ENCODE data around the gene NCOA1.

NCOA1 gene

DNA sequence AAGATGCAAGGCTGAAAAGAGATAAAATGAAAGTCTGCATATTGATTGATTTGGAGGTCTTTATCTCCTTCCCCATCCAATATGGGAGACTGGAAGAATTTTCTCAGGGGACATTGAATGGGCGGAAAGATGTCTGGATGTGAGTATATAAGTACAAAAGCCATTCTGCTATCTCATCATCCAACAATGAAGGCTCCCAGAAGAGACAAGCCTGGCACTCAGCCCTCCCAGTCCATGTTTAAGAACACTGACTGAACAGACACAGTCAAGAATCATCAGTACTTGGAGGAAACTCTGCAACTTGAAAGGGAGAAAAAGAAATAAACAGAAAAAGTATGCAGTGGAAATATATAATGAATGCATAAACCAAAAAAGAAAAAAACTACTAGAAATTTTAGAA is 221.2 kb downstream of the NCOA1 start:
- no peak overlapping the region for H3K4me3 ChIP-seq (ENCODE audit: low read depth in 1 of 5, low read length in 5 of 5)
- no peak overlapping the region for H3K9ac ChIP-seq (ENCODE audit: low read length in 5 of 5)
- H3K4me1 ChIP-seq (ENCODE audit: control insufficient read depth in 5 of 5, insufficient read depth in 5 of 5, low read length in 5 of 5): peaks cover 0 to 13% (median 0%) of the 10 kb centered on the region in 5 donors
- H3K9me3 ChIP-seq (ENCODE audit: control insufficient read depth in 5 of 5, low read length in 5 of 5): no peaks in the 10 kb centered on the region
- H3K36me3 ChIP-seq (ENCODE audit: control insufficient read depth in 5 of 5, insufficient read depth in 5 of 5, low read length in 5 of 5): peaks cover 16 to 36% (median 20%) of the 10 kb centered on the region in 5 donors
- no peak overlapping the region for H3K27ac ChIP-seq (ENCODE audit: low read depth, low read length)
- H3K27me3 ChIP-seq (ENCODE audit: control insufficient read depth in 5 of 5, insufficient read depth in 4 of 5, low read length in 5 of 5): no peaks in the 10 kb centered on the region

DNA sequence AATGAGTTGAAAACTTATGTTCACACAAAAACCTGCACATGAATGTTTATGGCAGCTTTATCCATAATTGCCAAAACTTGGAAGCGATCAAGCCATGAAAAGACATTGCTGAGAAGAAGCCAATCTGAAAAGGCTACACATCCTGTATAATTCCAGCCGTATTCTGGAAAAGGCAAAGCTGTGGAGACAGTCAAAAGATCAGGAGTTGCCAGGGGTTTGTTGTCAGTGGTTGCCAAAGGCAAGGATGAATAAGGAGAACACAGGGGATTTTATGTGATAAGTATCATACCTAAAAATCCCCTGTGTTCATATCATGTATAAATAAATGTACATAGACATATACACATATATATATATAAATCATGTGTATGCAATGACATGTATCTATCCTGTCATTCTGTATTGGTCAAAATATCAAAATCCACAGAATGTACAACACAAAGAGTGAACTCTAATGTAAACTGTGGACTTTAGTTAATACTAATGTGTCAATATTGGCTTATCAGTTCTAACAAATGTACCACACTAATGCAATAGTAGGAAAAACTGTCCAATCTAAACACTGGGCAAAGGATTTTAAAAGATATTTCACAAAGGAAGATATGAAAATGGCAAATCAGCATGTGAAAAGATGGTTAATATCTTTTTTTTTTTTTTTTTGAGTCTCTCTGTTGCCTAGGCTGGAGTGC is 226.4 kb downstream of the NCOA1 start:
- H3K4me3 ChIP-seq (ENCODE audit: low read depth in 1 of 5, low read length in 5 of 5): no peak overlapping the region
- H3K27ac ChIP-seq (ENCODE audit: low read depth, low read length): no peak overlapping the region
- no peaks in the 10 kb centered on the region for H3K27me3 ChIP-seq (ENCODE audit: control insufficient read depth in 5 of 5, insufficient read depth in 4 of 5, low read length in 5 of 5)
- H3K36me3 ChIP-seq (ENCODE audit: control insufficient read depth in 5 of 5, insufficient read depth in 5 of 5, low read length in 5 of 5): peaks cover 0 to 21% (median 12%) of the 10 kb centered on the region in 5 donors
- no peaks in the 10 kb centered on the region for H3K9me3 ChIP-seq (ENCODE audit: control insufficient read depth in 5 of 5, low read length in 5 of 5)
- H3K9ac ChIP-seq (ENCODE audit: low read length in 5 of 5): no peak overlapping the region
- H3K4me1 ChIP-seq (ENCODE audit: control insufficient read depth in 5 of 5, insufficient read depth in 5 of 5, low read length in 5 of 5): peaks cover 3 to 18% (median 12%) of the 10 kb centered on the region in 5 donors

DNA sequence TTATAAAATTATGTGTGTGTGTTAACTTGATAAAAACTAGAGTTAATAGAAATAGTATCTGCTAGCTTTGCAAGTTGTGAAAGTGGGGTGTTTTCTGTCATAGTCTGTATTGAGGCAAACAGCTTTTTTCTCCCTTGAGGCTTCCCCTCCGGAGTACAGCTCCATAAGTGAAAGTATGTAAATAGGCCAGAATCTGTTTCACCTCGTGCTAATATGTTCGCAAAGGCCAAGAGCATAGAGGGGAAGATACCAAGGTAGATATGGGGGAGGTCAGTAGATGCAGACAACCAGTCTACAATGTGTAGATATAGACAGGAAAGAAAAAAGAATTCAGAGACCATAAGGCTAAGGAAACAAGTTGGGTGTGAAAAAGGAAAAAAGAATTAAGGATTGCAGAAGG is 229.3 kb downstream of the NCOA1 start:
- Histone ChIP-seq H3K27ac (ENCODE audit: low read depth, low read length) (peak overlapping the region; percentile 93), H3K4me3 (ENCODE audit: low read depth in 1 of 5, low read length in 5 of 5) (no peak overlapping the region), H3K27me3 (ENCODE audit: control insufficient read depth in 5 of 5, insufficient read depth in 4 of 5, low read length in 5 of 5) (no peaks in the 10 kb centered on the region), H3K9me3 (ENCODE audit: control insufficient read depth in 5 of 5, low read length in 5 of 5) (no peaks in the 10 kb centered on the region), H3K4me1 (ENCODE audit: control insufficient read depth in 5 of 5, insufficient read depth in 5 of 5, low read length in 5 of 5) (peaks cover 3 to 22% (median 14%) of the 10 kb centered on the region in 5 donors), H3K36me3 (ENCODE audit: control insufficient read depth in 5 of 5, insufficient read depth in 5 of 5, low read length in 5 of 5) (peaks cover 0 to 14% (median 3%) of the 10 kb centered on the region in 5 donors), H3K9ac (ENCODE audit: low read length in 5 of 5) (no peak overlapping the region)

DNA sequence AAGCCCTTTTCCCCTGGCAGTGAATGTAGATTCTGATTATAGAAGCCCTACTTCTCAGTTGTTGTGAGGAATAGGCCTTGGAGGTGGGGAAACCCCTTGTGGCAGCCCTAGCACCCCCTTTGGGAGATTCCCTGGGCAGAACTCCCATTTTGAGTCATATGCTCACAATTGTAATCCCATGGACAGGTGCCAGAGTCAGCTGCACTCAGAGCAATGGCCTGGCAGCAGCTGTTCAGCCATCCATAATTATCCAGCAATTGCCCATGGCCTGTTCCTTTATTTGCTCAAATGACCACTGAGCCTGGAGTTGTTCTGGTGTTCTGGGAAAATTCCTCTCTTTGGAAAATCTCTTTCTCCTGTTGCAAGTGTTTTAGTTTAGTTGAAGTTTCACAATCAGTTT is 230.4 kb downstream of the NCOA1 start:
- no peaks in the 10 kb centered on the region for H3K9me3 ChIP-seq (ENCODE audit: control insufficient read depth in 5 of 5, low read length in 5 of 5)
- peak overlapping the region in 1 of 5 donors; percentile 40 for H3K9ac ChIP-seq (ENCODE audit: low read length in 5 of 5)
- H3K27me3 ChIP-seq (ENCODE audit: control insufficient read depth in 5 of 5, insufficient read depth in 4 of 5, low read length in 5 of 5): no peaks in the 10 kb centered on the region
- no peak overlapping the region for H3K4me3 ChIP-seq (ENCODE audit: low read depth in 1 of 5, low read length in 5 of 5)
- peaks cover 3 to 22% (median 14%) of the 10 kb centered on the region in 5 donors for H3K4me1 ChIP-seq (ENCODE audit: control insufficient read depth in 5 of 5, insufficient read depth in 5 of 5, low read length in 5 of 5)
- peaks cover 0 to 14% (median 3%) of the 10 kb centered on the region in 5 donors for H3K36me3 ChIP-seq (ENCODE audit: control insufficient read depth in 5 of 5, insufficient read depth in 5 of 5, low read length in 5 of 5)
- peak overlapping the region; percentile 93 for H3K27ac ChIP-seq (ENCODE audit: low read depth, low read length)

DNA sequence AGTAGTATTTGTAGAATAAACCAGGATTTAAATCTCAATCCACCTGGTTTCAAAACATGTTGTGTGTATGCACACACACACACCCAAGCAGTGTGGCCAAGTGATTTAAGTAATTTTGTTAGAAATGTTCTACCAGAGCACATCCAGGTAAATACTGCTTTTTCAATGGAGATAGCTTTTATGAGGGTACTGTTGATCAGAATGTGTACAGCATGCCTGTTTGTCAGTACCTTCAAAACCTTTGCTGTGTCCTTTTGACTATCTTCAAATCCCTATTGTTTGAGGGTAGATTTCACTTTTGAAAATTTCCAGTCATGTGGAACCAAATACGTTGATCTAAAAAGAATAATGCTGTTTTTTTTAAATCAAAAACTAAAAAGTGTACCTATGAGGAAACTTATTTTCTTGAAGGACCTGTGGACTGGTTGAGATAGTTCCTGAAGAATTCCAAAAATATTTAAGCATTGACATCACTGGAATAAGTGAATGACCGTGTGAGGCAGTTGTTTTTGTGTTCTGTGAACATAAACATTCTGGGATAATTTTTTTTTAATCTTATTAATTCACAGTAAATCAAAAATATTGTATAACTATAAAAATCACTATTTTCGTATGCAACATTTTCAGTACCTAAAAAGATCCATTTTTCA is 231.2 kb downstream of the NCOA1 start:
- Histone ChIP-seq H3K9me3 (ENCODE audit: control insufficient read depth in 5 of 5, low read length in 5 of 5) (no peaks in the 10 kb centered on the region), H3K4me3 (ENCODE audit: low read depth in 1 of 5, low read length in 5 of 5) (no peak overlapping the region), H3K27me3 (ENCODE audit: control insufficient read depth in 5 of 5, insufficient read depth in 4 of 5, low read length in 5 of 5) (no peaks in the 10 kb centered on the region), H3K36me3 (ENCODE audit: control insufficient read depth in 5 of 5, insufficient read depth in 5 of 5, low read length in 5 of 5) (peaks cover 0 to 12% (median 6%) of the 10 kb centered on the region in 5 donors), H3K27ac (ENCODE audit: low read depth, low read length) (peak overlapping the region; percentile 93), H3K4me1 (ENCODE audit: control insufficient read depth in 5 of 5, insufficient read depth in 5 of 5, low read length in 5 of 5) (peaks cover 3 to 22% (median 14%) of the 10 kb centered on the region in 5 donors), H3K9ac (ENCODE audit: low read length in 5 of 5) (peak overlapping the region in 1 of 5 donors; percentile 17)

DNA sequence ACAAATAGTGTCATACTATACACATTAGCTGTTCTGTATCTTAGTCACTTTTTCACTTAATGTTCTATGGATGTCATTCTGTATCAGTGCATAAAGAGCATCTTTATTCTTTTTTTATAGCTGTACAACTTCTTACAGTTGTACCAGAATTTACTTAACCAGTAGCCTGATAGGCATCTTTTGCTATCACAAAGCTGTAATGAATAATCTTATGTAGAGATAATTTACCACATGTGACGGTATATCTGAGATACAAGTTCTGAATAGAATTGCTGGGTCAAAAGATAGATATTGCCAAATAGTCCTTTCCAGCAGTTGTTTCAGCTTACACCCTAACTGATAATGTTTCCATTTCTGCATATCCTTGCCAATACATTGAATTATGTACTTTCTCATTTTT is 232.1 kb downstream of the NCOA1 start:
- H3K36me3 ChIP-seq (ENCODE audit: control insufficient read depth in 5 of 5, insufficient read depth in 5 of 5, low read length in 5 of 5): peaks cover 0 to 9% (median 5%) of the 10 kb centered on the region in 5 donors
- H3K27ac ChIP-seq (ENCODE audit: low read depth, low read length): no peak overlapping the region
- no peaks in the 10 kb centered on the region for H3K9me3 ChIP-seq (ENCODE audit: control insufficient read depth in 5 of 5, low read length in 5 of 5)
- H3K9ac ChIP-seq (ENCODE audit: low read length in 5 of 5): no peak overlapping the region
- peaks cover 3 to 22% (median 14%) of the 10 kb centered on the region in 5 donors for H3K4me1 ChIP-seq (ENCODE audit: control insufficient read depth in 5 of 5, insufficient read depth in 5 of 5, low read length in 5 of 5)
- H3K27me3 ChIP-seq (ENCODE audit: control insufficient read depth in 5 of 5, insufficient read depth in 4 of 5, low read length in 5 of 5): no peaks in the 10 kb centered on the region
- H3K4me3 ChIP-seq (ENCODE audit: low read depth in 1 of 5, low read length in 5 of 5): no peak overlapping the region

- Histone ChIP-seq H3K4me3 (ENCODE audit: low read depth in 1 of 5, low read length in 5 of 5) (no peak overlapping the region), H3K9ac (ENCODE audit: low read length in 5 of 5) (no peak overlapping the region), H3K9me3 (ENCODE audit: control insufficient read depth in 5 of 5, low read length in 5 of 5) (no peaks in the 10 kb centered on the region), H3K36me3 (ENCODE audit: control insufficient read depth in 5 of 5, insufficient read depth in 5 of 5, low read length in 5 of 5) (peaks cover 0 to 11% (median 6%) of the 10 kb centered on the region in 5 donors), H3K4me1 (ENCODE audit: control insufficient read depth in 5 of 5, insufficient read depth in 5 of 5, low read length in 5 of 5) (peaks cover 3 to 22% (median 14%) of the 10 kb centered on the region in 5 donors), H3K27me3 (ENCODE audit: control insufficient read depth in 5 of 5, insufficient read depth in 4 of 5, low read length in 5 of 5) (no peaks in the 10 kb centered on the region), H3K27ac (ENCODE audit: low read depth, low read length) (no peak overlapping the region)
Observed at GRCh38 chr2:24723665-24724064, 232.6 kb downstream of the NCOA1 start.

- Histone ChIP-seq H3K9ac (ENCODE audit: low read length in 5 of 5) (no peak overlapping the region), H3K4me1 (ENCODE audit: control insufficient read depth in 5 of 5, insufficient read depth in 5 of 5, low read length in 5 of 5) (peaks cover 3 to 22% (median 14%) of the 10 kb centered on the region in 5 donors), H3K4me3 (ENCODE audit: low read depth in 1 of 5, low read length in 5 of 5) (no peak overlapping the region), H3K27me3 (ENCODE audit: control insufficient read depth in 5 of 5, insufficient read depth in 4 of 5, low read length in 5 of 5) (no peaks in the 10 kb centered on the region), H3K36me3 (ENCODE audit: control insufficient read depth in 5 of 5, insufficient read depth in 5 of 5, low read length in 5 of 5) (peaks cover 2 to 14% (median 5%) of the 10 kb centered on the region in 5 donors), H3K27ac (ENCODE audit: low read depth, low read length) (no peak overlapping the region), H3K9me3 (ENCODE audit: control insufficient read depth in 5 of 5, low read length in 5 of 5) (no peaks in the 10 kb centered on the region)
Observed at GRCh38 chr2:24724111-24724775, 233.2 kb downstream of the NCOA1 start.

DNA sequence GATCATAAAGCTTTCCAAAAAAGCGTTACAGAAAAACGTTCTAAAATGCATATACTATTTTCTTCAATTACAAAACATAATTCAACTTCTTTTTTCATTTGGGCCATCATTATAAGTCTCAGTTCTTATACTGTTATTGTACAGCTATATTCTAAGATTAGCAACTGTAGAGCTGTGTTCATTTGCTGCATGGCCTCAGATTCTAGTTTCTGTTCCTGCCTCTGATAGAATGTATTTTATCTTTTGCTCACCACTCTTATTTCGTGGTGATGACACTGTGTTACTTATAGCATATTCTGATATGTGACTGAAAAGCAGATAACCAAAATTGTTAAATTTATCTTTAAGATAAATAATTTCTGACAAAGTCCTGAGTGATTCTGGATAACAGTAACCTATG is 234.9 kb downstream of the NCOA1 start:
- no peak overlapping the region for H3K27ac ChIP-seq (ENCODE audit: low read depth, low read length)
- peaks cover 3 to 16% (median 12%) of the 10 kb centered on the region in 5 donors for H3K4me1 ChIP-seq (ENCODE audit: control insufficient read depth in 5 of 5, insufficient read depth in 5 of 5, low read length in 5 of 5)
- H3K9ac ChIP-seq (ENCODE audit: low read length in 5 of 5): no peak overlapping the region
- no peaks in the 10 kb centered on the region for H3K27me3 ChIP-seq (ENCODE audit: control insufficient read depth in 5 of 5, insufficient read depth in 4 of 5, low read length in 5 of 5)
- H3K36me3 ChIP-seq (ENCODE audit: control insufficient read depth in 5 of 5, insufficient read depth in 5 of 5, low read length in 5 of 5): peaks cover 5 to 23% (median 13%) of the 10 kb centered on the region in 5 donors
- no peaks in the 10 kb centered on the region for H3K9me3 ChIP-seq (ENCODE audit: control insufficient read depth in 5 of 5, low read length in 5 of 5)
- H3K4me3 ChIP-seq (ENCODE audit: low read depth in 1 of 5, low read length in 5 of 5): no peak overlapping the region

DNA sequence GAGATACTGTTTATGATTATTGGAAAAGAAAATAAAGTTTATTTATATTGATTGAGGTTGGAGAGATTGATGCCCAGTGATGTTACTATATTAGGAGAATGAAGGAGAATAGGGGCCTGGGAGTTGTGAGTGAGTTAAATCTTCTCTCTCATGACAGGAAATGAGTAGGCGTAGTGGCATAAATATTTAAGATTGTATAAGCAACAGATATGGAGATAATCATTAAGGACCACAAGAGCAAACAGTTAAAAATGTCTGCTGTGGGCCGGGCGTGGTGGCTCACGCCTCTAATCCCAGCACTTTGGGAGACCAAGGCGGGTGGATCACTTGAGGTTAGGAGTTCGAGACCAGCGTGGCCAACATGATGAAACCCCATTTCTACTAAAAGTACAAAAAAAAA is 239.4 kb downstream of the NCOA1 start:
- no peak overlapping the region for H3K4me3 ChIP-seq (ENCODE audit: low read depth in 1 of 5, low read length in 5 of 5)
- no peak overlapping the region for H3K27ac ChIP-seq (ENCODE audit: low read depth, low read length)
- H3K36me3 ChIP-seq (ENCODE audit: control insufficient read depth in 5 of 5, insufficient read depth in 5 of 5, low read length in 5 of 5): peaks cover 13 to 28% (median 21%) of the 10 kb centered on the region in 5 donors
- no peaks in the 10 kb centered on the region for H3K4me1 ChIP-seq (ENCODE audit: control insufficient read depth in 5 of 5, insufficient read depth in 5 of 5, low read length in 5 of 5)
- H3K27me3 ChIP-seq (ENCODE audit: control insufficient read depth in 5 of 5, insufficient read depth in 4 of 5, low read length in 5 of 5): no peaks in the 10 kb centered on the region
- no peak overlapping the region for H3K9ac ChIP-seq (ENCODE audit: low read length in 5 of 5)
- no peaks in the 10 kb centered on the region for H3K9me3 ChIP-seq (ENCODE audit: control insufficient read depth in 5 of 5, low read length in 5 of 5)
